Glomerular endothelial cell (primary cell): ENCODE results near the gene JAGN1. TPM values are rescaled to one million over a fixed set of nuclear protein-coding genes. Genes with fewer than 3 reads are reported as not detected.

Source experiments
- total RNA-seq: library from RNA; depleted of rRNA; stranded (reverse); fragments of >200 nt; gene quantifications from 2 replicates; pipeline ENCODE4 v1.2.3, GENCODE V29; 2015

JAGN1 gene
- total RNA-seq, 1 donor from 2014 or later = 31.1 TPM

Other genes starting within 250 kb of the JAGN1 start
- 38.4 and 40.2 TPM in 2 replicates for gene MTMR14, start 241.1 kb upstream of the JAGN1 start, total RNA-seq
- gene CPNE9, start 186.8 kb upstream of the JAGN1 start, total RNA-seq = not detected in 2 replicates
- gene BRPF1, start 158.9 kb upstream of the JAGN1 start, total RNA-seq = 21.2 and 24.8 TPM in 2 replicates
- gene OGG1, start 140.7 kb upstream of the JAGN1 start, total RNA-seq = 16.7 and 17.5 TPM in 2 replicates
- gene CAMK1, start 120.7 kb upstream of the JAGN1 start, total RNA-seq = 16.5 and 28.8 TPM in 2 replicates
- gene TADA3, start 98.1 kb upstream of the JAGN1 start, total RNA-seq = 58.9 and 73.5 TPM in 2 replicates
- gene ARPC4, start 97.5 kb upstream of the JAGN1 start, total RNA-seq = 212 and 240 TPM in 2 replicates
- gene TTLL3, start 80.3 kb upstream of the JAGN1 start, total RNA-seq = 11.9 and 39.2 TPM in 2 replicates
- 27.0 and 34.7 TPM in 2 replicates for gene RPUSD3, start 46.6 kb upstream of the JAGN1 start, total RNA-seq
- not detected in 2 replicates for gene CIDEC, start 10.4 kb upstream of the JAGN1 start, total RNA-seq
- gene IL17RE, start 12.2 kb downstream of the JAGN1 start, total RNA-seq = 0.39 and 1.3 TPM in 2 replicates
- 22.1 and 26.1 TPM in 2 replicates for gene IL17RC, start 26.5 kb downstream of the JAGN1 start, total RNA-seq
- 36.2 and 55.9 TPM in 2 replicates for gene CRELD1, start 43.2 kb downstream of the JAGN1 start, total RNA-seq
- 2.5 and 3.6 TPM in 2 replicates for gene PRRT3, start 61.8 kb downstream of the JAGN1 start, total RNA-seq
- 52.2 and 79.8 TPM in 2 replicates for gene EMC3, start 96.2 kb downstream of the JAGN1 start, total RNA-seq
- 5.3 and 14.6 TPM in 2 replicates for gene FANCD2, start 135.8 kb downstream of the JAGN1 start, total RNA-seq
- gene FANCD2OS, start 217.6 kb downstream of the JAGN1 start, total RNA-seq = not detected in 2 replicates
- 156 and 202 TPM in 2 replicates for gene BRK1, start 225.1 kb downstream of the JAGN1 start, total RNA-seq